ENCODE results near the gene EIPR1. TPM values are rescaled to one million over a fixed set of nuclear protein-coding genes. Genes with fewer than 3 reads are reported as not detected.

The EIPR1 gene
- total and polyA plus RNA-seq, 10 of the 15 experiments (the other 5 are each of a cell fraction or from before 2014, with no cell fraction given): 23.6 to 61.2 (median 42.2) TPM

DNA sequence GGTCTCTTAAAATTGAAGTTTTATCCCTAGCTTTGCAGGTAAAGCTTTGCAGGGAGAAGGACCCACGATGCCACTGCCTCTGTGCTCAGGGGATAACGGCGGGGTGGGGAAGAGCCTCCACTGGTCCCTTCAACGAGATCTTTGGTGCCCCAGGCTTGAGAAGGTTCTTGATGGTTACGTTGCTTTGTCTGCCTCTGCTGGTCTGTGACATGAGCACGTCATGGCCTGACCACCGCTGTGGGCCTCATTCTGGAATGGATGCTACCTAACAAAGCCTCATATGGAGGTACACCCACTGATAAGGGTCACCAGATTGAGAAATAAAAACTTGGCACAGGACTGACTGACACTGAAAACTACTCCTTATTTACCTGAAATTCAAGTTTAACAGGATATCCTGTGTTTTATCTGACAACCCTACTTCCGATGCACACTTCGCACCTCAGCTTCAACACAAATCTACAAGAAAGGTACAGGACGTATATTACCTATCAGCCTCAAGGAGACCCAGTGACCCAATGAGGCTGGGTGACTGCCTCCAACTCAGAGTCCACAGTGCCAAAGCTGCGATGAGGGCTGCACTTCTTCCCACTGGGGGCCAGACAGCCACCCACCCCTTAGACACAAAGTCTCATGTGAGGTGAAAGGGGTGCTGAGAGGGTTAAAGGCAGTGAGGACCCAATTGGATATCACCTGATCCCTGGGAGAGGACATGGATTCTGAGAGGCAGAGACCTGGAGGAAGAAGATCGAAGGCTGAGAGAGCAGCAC is 64.9 kb downstream of the EIPR1 start:
- SMC1A ChIA-PET (ENCODE audit: uncharacterized antibody, unreplicated experiment): no interaction called here
- RAD21 ChIA-PET (ENCODE audit: unreplicated experiment): no interaction called here
- Histone ChIP-seq H3K4me1 (ENCODE audit: control insufficient read depth, insufficient read depth, low read length) (no peaks in the 10 kb centered on the region), H3K9me3 (replicated peaks; ENCODE audit: control insufficient read depth, insufficient read depth, low read length) (no peaks in the 10 kb centered on the region), H3K9ac (ENCODE audit: control insufficient read depth, insufficient read depth, low read length) (no peak overlapping the region), H4K20me1 (ENCODE audit: control insufficient read depth, insufficient read depth) (no peaks in the 10 kb centered on the region; the same call in 1 of the 2 replicates), H3K27me3 (replicated peaks in 1 of 2; ENCODE audit: control insufficient read depth in 2 of 2, insufficient read depth in 2 of 2, low read length in 1 of 2) (no peaks in the 10 kb centered on the region), H3K79me2 (ENCODE audit: control insufficient read depth, insufficient read depth, low read length) (no peaks in the 10 kb centered on the region; the same call in 1 of the 2 replicates), H2AFZ (ENCODE audit: control insufficient read depth, low read depth, low read length) (no peak overlapping the region), H3K4me2 (ENCODE audit: control insufficient read depth, insufficient read depth) (no peak overlapping the region), H3K36me3 (ENCODE audit: control insufficient read depth in 2 of 2, insufficient read depth in 2 of 2, low read length in 1 of 2) (peaks cover 0 to 5% of the 10 kb centered on the region in 2 experiments; a peak in 3 of 4 replicates), H3K27ac (ENCODE audit: control insufficient read depth, insufficient read depth) (no peak overlapping the region), H3K4me3 (no peak overlapping the region)
- ATAC-seq (no peak), DNase-seq (ENCODE audit: low read depth, low spot score) (no peak), FAIRE-seq (no peak)
- POLR2A ChIA-PET: no interaction called here
- CTCF ChIA-PET: interaction anchor here (1.0 kb wide), 1 partner anchor 149 kb away, joined by 3 read pairs; no protein-coding TSS in a partner anchor
- BruUV-seq (replicated peaks): no TSS peak
- intact Hi-C loops (cut with micrococcal nuclease; ENCODE audit: unreplicated experiment) (no loop called here), in situ Hi-C loops (cut with MboI) (no loop called here)
- 91% methylated on average over 12 of the region's 12 CpGs for WGBS (ENCODE audit: insufficient coverage, insufficient replicate concordance, low lambda C conversion rate, missing lambda C conversion rate)
- no peak for TF ChIP-seq CBFB (IDR thresholded peaks at IDR 0.05; ENCODE audit: low read depth)
- TF ChIP-seq, protein P1, sequence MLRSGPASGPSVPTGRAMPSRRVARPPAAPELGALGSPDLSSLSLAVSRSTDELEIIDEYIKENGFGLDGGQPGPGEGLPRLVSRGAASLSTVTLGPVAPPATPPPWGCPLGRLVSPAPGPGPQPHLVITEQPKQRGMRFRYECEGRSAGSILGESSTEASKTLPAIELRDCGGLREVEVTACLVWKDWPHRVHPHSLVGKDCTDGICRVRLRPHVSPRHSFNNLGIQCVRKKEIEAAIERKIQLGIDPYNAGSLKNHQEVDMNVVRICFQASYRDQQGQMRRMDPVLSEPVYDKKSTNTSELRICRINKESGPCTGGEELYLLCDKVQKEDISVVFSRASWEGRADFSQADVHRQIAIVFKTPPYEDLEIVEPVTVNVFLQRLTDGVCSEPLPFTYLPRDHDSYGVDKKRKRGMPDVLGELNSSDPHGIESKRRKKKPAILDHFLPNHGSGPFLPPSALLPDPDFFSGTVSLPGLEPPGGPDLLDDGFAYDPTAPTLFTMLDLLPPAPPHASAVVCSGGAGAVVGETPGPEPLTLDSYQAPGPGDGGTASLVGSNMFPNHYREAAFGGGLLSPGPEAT (IDR thresholded peaks at IDR 0.05; ENCODE audit: low read depth): no peak
- no peak for TF ChIP-seq IKZF1 (conservative IDR thresholded peaks at IDR 0.05)
- no peak for TF ChIP-seq CBX5 (IDR thresholded peaks at IDR 0.05; ENCODE audit: low read depth)

GRCh38 chr2:3311601-3312000 is 66.0 kb downstream of the EIPR1 start:
- intact Hi-C loops (cut with micrococcal nuclease; ENCODE audit: unreplicated experiment): no loop called here
- no peaks in the 10 kb centered on the region; the same call in 1 of the 2 replicates for H4K20me1 ChIP-seq (ENCODE audit: control insufficient read depth, insufficient read depth)
- no TSS peak for BruUV-seq (replicated peaks)
- no peak overlapping the region for H3K4me2 ChIP-seq (ENCODE audit: control insufficient read depth, insufficient read depth)
- ATAC-seq: no peak
- ChIA-PET CTCF (interaction anchor here (1.0 kb wide), 1 partner anchor 150 kb away, joined by 3 read pairs; no protein-coding TSS in a partner anchor), RAD21 (ENCODE audit: unreplicated experiment) (no interaction called here), SMC1A (ENCODE audit: uncharacterized antibody, unreplicated experiment) (no interaction called here), POLR2A (no interaction called here)
- H2AFZ ChIP-seq (ENCODE audit: control insufficient read depth, low read depth, low read length): no peak overlapping the region
- no peaks in the 10 kb centered on the region; a peak in 2 of 4 replicates for H3K36me3 ChIP-seq (ENCODE audit: control insufficient read depth in 2 of 2, insufficient read depth in 2 of 2, low read length in 1 of 2)
- FAIRE-seq: no peak
- H3K27ac ChIP-seq (ENCODE audit: control insufficient read depth, insufficient read depth): no peak overlapping the region
- DNase-seq (ENCODE audit: low read depth, low spot score): no peak
- no peaks in the 10 kb centered on the region for H3K27me3 ChIP-seq (replicated peaks in 1 of 2; ENCODE audit: control insufficient read depth in 2 of 2, insufficient read depth in 2 of 2, low read length in 1 of 2)
- no peak overlapping the region for H3K9ac ChIP-seq (ENCODE audit: control insufficient read depth, insufficient read depth, low read length)
- no peaks in the 10 kb centered on the region for H3K9me3 ChIP-seq (replicated peaks; ENCODE audit: control insufficient read depth, insufficient read depth, low read length)
- in situ Hi-C loops (cut with MboI): no loop called here
- 89% methylated on average over 9 of the region's 12 CpGs for WGBS (ENCODE audit: insufficient coverage, insufficient replicate concordance, low lambda C conversion rate, missing lambda C conversion rate)
- no peak for TF ChIP-seq IKZF2 (IDR thresholded peaks at IDR 0.05)
- no peak for TF ChIP-seq BMI1 (IDR thresholded peaks at IDR 0.05; ENCODE audit: borderline replicate concordance)
- TF ChIP-seq MTA2 (IDR thresholded peaks at IDR 0.05; ENCODE audit: low read depth): no peak
- TF ChIP-seq, protein P2, sequence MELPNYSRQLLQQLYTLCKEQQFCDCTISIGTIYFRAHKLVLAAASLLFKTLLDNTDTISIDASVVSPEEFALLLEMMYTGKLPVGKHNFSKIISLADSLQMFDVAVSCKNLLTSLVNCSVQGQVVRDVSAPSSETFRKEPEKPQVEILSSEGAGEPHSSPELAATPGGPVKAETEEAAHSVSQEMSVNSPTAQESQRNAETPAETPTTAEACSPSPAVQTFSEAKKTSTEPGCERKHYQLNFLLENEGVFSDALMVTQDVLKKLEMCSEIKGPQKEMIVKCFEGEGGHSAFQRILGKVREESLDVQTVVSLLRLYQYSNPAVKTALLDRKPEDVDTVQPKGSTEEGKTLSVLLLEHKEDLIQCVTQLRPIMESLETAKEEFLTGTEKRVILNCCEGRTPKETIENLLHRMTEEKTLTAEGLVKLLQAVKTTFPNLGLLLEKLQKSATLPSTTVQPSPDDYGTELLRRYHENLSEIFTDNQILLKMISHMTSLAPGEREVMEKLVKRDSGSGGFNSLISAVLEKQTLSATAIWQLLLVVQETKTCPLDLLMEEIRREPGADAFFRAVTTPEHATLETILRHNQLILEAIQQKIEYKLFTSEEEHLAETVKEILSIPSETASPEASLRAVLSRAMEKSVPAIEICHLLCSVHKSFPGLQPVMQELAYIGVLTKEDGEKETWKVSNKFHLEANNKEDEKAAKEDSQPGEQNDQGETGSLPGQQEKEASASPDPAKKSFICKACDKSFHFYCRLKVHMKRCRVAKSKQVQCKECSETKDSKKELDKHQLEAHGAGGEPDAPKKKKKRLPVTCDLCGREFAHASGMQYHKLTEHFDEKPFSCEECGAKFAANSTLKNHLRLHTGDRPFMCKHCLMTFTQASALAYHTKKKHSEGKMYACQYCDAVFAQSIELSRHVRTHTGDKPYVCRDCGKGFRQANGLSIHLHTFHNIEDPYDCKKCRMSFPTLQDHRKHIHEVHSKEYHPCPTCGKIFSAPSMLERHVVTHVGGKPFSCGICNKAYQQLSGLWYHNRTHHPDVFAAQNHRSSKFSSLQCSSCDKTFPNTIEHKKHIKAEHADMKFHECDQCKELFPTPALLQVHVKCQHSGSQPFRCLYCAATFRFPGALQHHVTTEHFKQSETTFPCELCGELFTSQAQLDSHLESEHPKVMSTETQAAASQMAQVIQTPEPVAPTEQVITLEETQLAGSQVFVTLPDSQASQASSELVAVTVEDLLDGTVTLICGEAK (IDR thresholded peaks at IDR 0.05; ENCODE audit: borderline replicate concordance): no peak
- no peak for TF ChIP-seq PML (IDR thresholded peaks at IDR 0.05; ENCODE audit: low read length)
- no peak for TF ChIP-seq CREB1 (IDR thresholded peaks at IDR 0.05; ENCODE audit: low read depth)
- no peak for TF ChIP-seq GABPA (IDR thresholded peaks at IDR 0.05; ENCODE audit: low read depth)
- H3K4me3 ChIP-seq: no peak overlapping the region
- no peaks in the 10 kb centered on the region; the same call in 1 of the 2 replicates for H3K79me2 ChIP-seq (ENCODE audit: control insufficient read depth, insufficient read depth, low read length)
- H3K4me1 ChIP-seq (ENCODE audit: control insufficient read depth, insufficient read depth, low read length): no peaks in the 10 kb centered on the region
